Rectal smooth muscle tissue (tissue), 1 donor: ENCODE data around the gene TTC23.
A peak's percentile ranks its signal among the peaks of the same experiment; 100 is the strongest.
"Not testable (repeated sequence)": the region's sequence is repeated elsewhere in the genome, so short reads cannot be mapped to it uniquely, and the experiment has no call there.

Experiments used
- H3K27ac ChIP-seq: one replicate; pipeline ENCODE4 v1.7.0; 2013; ENCODE audit warnings: low read depth, low read length, inconsistent platforms
- H3K27me3 ChIP-seq: one replicate; pipeline ENCODE4 v1.7.0; 2013; ENCODE audit warnings: low read length; ENCODE audit not compliant: control insufficient read depth, insufficient read depth
- H3K36me3 ChIP-seq: one replicate; pipeline ENCODE4 v1.7.0; 2013; ENCODE audit warnings: low read length; ENCODE audit not compliant: control insufficient read depth, insufficient read depth
- H3K4me1 ChIP-seq: one replicate; pipeline ENCODE4 v1.7.0; 2013; ENCODE audit warnings: low read length; ENCODE audit not compliant: control insufficient read depth, insufficient read depth
- H3K4me3 ChIP-seq: one replicate; pipeline ENCODE4 v1.7.0; 2013; ENCODE audit warnings: low read length
- H3K9ac ChIP-seq: one replicate; pipeline ENCODE4 v1.7.0; 2013; ENCODE audit warnings: low read length

Gene TTC23

DNA sequence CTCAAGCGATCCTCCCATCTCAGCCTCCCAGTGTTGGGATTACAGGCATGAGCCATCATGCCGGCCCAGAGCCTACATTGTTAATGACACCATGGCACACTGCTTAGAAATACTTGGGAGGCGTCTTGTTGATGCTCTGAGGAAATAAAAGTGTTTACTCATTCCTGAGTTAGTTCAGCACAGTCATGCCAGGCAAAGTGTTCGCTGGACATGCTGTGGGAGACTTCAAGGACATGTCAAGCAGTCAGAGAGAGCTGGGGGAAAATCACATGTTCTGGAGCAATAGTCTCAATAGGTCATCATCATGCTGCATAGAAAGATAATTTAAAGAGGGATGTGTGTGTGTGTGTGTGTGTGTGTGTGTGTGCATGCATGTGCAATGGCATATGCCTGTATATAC lies 37.5 kb downstream of the TTC23 start:
- Histone ChIP-seq H3K27ac (peak overlapping the region; percentile 90), H3K4me1 (peaks cover 24% of the 10 kb centered on the region), H3K4me3 (no peak overlapping the region)

DNA sequence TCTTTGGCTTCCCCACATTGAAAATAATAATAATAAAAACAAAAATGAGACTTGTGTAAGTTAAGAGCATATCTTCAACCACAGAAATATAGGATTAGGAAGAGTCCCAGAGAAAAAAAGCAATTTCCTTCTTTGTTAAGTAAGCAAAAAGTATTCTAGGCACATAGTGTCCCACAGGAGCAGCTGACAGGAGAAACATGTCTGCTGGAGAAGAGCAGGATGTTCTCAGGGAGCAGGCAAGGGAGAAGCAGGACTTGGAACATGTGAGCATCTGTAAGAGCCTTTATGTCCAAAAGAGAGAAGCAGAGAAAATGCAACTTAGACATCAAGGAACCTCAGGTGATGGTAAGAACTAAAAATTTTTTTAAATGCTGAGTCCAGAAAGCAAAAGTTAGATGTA lies 39.0 kb downstream of the TTC23 start:
- H3K4me1 ChIP-seq = peaks cover 24% of the 10 kb centered on the region
- peak overlapping the region; percentile 90 for H3K27ac ChIP-seq
- no peak overlapping the region for H3K9ac ChIP-seq
- H3K27me3 ChIP-seq = no peaks in the 10 kb centered on the region
- H3K36me3 ChIP-seq = no peaks in the 10 kb centered on the region
- H3K4me3 ChIP-seq = no peak overlapping the region

More for the DNA sequence above, 37.5 kb downstream of the TTC23 start:
- Histone ChIP-seq H3K9ac (no peak overlapping the region), H3K27me3 (no peaks in the 10 kb centered on the region), H3K36me3 (peaks cover 2% of the 10 kb centered on the region)

DNA sequence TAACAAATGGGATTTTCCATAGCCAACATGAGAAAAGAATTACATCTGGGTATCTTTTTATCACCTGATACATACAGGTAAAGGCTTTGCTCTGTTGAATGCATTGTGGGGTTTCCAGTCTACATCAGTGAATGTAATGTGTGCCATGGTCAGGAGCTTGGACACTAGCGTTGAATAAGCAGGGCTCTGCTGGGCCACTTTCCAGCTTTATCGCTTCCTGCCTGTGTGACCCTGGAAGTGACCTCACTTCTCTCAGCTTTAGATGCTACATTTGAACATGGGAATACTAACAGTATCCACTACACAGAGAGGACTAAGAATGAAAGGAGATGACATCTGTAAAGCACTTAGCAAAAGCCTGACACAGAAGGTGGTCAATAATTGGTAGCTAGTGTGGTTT lies 40.1 kb downstream of the TTC23 start:
- H3K4me3 ChIP-seq = no peak overlapping the region
- no peak overlapping the region for H3K9ac ChIP-seq
- no peaks in the 10 kb centered on the region for H3K36me3 ChIP-seq
- H3K27ac ChIP-seq = no peak overlapping the region
- H3K4me1 ChIP-seq = peaks cover 24% of the 10 kb centered on the region
- H3K27me3 ChIP-seq = no peaks in the 10 kb centered on the region

DNA sequence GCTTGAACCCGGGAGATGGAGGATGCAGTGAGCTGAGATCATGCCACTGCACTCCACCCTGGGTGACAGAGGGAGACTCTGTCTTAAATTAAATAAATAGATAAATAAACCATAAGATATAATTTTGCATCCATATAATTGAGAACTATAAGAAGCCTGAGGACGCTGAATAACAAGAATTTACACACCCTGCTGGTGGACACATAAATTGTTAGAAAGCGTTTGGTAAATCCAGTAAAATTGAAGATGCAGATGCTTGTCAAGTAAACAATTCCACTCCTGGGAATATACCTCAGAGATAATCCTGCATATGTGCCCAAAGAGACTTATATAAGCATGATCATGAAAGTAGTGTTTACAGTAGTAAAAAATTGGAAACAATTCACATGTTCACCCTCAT lies 41.7 kb downstream of the TTC23 start:
- no peaks in the 10 kb centered on the region for H3K27me3 ChIP-seq
- H3K4me3 ChIP-seq = no peak overlapping the region
- no peaks in the 10 kb centered on the region for H3K36me3 ChIP-seq
- no peak overlapping the region for H3K27ac ChIP-seq
- H3K4me1 ChIP-seq = peaks cover 16% of the 10 kb centered on the region
- no peak overlapping the region for H3K9ac ChIP-seq

DNA sequence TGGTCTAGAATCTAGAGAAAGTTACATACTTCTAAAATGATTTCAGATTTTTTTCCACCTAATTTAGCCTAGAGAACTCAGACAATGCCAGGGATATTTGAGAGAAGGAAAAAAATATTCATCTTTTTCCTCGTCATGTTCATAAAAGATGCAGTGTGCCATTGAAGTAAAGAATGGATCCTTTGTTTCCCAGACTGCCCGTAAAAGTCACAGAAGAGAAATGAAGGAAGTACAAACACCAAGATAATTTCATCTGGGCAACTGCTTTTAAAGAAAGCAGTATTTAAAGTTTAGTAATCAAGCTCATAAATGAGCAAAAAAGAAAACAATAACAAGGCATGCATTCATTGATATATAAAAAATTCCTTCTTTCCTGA lies 47.2 kb downstream of the TTC23 start:
- Histone ChIP-seq H3K4me3 (no peak overlapping the region), H3K27me3 (no peaks in the 10 kb centered on the region), H3K4me1 (no peaks in the 10 kb centered on the region), H3K36me3 (no peaks in the 10 kb centered on the region), H3K27ac (no peak overlapping the region), H3K9ac (no peak overlapping the region)

DNA sequence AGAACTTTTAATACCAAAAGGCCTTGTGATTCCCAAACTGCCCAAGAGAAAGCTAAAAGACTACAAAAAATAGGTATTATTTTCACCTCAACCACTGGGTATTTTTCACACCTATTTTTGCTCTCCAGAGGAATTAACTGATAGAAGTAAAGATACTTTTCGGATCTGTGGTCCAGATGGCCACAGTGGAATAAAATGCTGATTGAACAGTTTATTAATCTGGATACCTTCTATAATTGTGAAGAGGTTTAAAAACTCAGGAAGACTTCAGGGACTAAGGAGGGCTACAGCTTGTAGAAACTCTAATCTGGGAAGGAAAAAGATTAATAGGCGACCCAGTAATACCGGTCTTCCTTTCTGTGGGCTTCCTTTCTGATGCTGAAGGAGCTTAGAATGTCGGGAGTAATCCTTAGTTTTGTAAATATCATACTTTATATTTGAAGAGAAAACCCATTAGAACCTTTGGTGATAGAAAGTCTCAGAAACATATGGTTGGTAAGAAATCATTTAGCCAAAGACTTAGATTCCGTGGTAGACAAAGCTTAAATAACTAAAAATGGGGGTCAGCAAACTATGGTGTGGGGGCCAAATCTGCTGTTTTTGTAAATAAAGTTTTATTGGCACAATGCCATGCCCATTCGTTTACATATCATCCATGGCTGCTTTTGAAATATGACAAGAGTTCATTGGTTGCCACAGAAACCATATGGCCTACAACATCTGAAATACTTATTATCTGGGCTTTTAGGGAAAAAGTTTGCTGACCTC lies 47.8 kb downstream of the TTC23 start:
- Histone ChIP-seq H3K4me1 (no peaks in the 10 kb centered on the region), H3K4me3 (no peak overlapping the region), H3K27ac (no peak overlapping the region), H3K36me3 (no peaks in the 10 kb centered on the region), H3K9ac (no peak overlapping the region), H3K27me3 (no peaks in the 10 kb centered on the region)

DNA sequence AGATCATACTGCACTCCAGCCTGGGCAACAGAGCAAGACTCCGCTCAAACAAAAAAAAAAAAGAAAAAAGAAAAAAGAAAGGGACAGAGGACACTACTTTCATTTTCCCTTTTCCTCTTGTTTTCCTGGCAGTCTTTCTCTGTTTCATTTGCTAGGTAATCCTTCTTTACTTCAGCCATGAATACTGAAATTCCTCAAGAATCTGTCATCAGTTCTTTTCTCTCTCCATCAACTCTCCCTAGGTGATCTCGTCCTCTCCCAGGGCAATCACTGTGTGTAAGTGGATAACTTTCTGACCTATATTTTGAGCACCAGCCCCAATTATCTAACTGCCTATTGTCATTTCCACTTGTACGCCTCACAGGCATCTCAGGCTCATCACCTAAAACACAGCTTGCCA lies 51.5 kb downstream of the TTC23 start:
- no peaks in the 10 kb centered on the region for H3K4me1 ChIP-seq
- no peak overlapping the region for H3K9ac ChIP-seq
- peaks cover 2% of the 10 kb centered on the region for H3K36me3 ChIP-seq
- no peak overlapping the region for H3K27ac ChIP-seq
- H3K4me3 ChIP-seq = no peak overlapping the region
- H3K27me3 ChIP-seq = no peaks in the 10 kb centered on the region

DNA sequence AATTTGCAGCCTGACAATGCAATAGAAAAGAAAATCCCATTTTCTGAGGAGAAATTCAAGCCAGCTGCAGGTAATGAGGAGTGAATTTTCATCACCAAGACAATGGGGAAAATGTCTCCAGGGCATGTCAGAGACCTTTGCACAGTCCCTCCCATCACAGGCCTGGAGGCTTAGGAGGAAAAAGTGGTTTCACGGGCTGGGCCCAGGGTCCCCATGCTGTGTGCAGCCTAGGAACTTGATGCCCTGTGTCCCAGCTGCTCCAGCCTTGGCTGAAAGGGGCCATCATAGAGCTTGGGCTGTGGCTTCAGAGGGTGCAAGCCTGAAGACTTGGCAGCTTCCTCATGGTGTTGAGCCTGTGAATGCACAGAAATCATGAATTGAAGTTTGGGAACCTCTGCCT lies 57.2 kb downstream of the TTC23 start:
- H3K27me3 ChIP-seq, H3K9ac ChIP-seq, H3K4me1 ChIP-seq, H3K27ac ChIP-seq, H3K36me3 ChIP-seq, H3K4me3 ChIP-seq: not testable (repeated sequence)

DNA sequence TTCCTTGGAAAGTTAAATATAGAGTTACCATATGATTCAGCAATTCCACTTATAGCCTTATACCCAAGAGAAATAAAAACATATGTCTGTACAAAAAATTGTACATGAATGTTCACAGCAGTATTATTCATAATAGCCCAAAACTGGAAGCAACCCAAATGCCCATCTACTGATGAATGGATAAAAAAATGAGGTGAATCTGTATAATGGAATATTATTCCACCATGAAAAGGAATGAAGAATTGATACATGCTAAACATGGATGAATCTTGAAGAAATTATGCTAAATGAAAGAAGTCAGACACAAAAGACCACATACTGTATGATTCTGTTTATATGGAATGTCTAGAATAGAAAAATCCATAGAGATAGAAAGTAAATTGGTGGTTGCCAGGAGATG lies 61.4 kb downstream of the TTC23 start:
- no peak overlapping the region for H3K4me3 ChIP-seq
- no peaks in the 10 kb centered on the region for H3K27me3 ChIP-seq
- no peak overlapping the region for H3K9ac ChIP-seq
- peaks cover 2% of the 10 kb centered on the region for H3K36me3 ChIP-seq
- no peaks in the 10 kb centered on the region for H3K4me1 ChIP-seq
- no peak overlapping the region for H3K27ac ChIP-seq

DNA sequence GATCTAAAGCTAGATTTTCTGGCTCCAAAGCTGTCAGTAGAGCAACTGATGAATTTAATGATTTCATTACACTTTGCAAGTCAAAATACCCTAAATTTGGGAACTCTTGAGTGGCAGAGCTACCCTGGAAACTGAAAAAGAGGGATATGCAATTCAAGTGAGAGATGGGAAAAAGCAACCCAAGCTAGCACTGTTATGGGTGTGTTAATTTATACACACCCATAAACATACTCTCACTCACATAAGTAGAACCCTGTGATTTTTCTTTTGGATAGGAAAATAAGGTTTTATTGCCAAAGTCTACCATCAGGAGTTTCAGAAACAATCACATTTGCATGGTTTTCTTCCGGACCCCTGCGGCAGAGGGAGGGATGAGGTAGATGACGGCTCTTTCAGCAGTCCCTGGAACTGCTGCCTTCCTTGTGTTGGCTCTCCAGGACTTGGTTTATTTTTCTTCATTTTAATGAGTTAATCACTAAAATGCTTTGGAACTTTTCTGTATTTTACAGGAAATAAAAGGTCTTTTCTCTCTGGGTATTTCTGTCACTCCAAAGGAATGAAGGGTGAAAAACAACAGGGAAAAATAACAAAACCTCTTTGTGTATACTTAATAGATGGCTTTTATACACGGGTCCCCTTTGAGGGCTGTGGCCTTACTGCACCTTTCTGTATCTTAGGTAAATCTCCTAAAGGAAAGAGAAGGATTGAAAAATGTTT lies 63.8 kb downstream of the TTC23 start:
- Histone ChIP-seq H3K27me3 (no peaks in the 10 kb centered on the region), H3K36me3 (no peaks in the 10 kb centered on the region), H3K27ac (no peak overlapping the region), H3K9ac (no peak overlapping the region), H3K4me3 (no peak overlapping the region), H3K4me1 (peaks cover 16% of the 10 kb centered on the region)

DNA sequence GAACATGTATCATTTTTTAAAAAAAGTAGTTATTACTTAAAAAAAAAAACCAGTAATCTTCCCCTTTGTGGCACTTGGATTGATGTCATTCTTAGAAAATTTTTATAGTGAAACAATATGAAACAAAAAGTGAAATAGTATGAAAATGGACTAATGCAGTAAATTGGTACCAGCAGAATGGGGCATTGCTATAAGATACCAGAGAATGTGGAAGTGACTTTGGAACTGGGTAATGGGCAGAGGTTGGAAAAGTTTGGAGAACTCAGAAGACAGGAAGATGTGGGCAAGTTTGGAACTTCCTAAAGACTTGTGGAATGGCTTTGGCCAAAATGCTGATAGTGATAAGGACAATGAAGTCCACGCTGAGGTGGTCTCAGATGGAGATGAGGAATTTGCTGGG lies 66.6 kb downstream of the TTC23 start:
- Histone ChIP-seq H3K9ac (no peak overlapping the region), H3K27me3 (no peaks in the 10 kb centered on the region), H3K36me3 (no peaks in the 10 kb centered on the region), H3K27ac (no peak overlapping the region), H3K4me1 (peaks cover 19% of the 10 kb centered on the region), H3K4me3 (no peak overlapping the region)

DNA sequence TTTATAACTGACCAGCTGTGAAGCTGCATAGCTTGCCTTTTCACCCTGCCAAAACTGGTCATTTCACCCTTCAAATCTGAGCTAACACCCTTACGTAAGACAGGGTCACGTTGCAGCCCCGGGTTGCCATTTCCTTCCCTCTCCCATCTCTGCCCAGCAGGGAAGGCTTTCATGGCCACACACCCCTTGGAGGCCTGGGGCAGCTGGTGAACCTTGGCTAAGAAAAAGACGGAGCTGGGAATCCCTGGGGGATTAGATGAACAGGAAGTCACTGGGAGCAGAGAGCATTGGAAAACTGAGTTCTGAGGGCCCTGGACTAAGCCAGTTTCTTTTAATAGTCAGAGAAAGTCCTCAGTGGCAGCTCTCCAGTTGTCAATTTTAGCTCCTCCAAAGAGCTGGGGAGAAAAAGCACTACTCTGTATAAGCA lies 67.8 kb downstream of the TTC23 start:
- peaks cover 28% of the 10 kb centered on the region for H3K4me1 ChIP-seq
- H3K36me3 ChIP-seq = no peaks in the 10 kb centered on the region
- no peak overlapping the region for H3K4me3 ChIP-seq
- H3K27me3 ChIP-seq = no peaks in the 10 kb centered on the region
- H3K27ac ChIP-seq = peak overlapping the region; percentile 64
- H3K9ac ChIP-seq = no peak overlapping the region

DNA sequence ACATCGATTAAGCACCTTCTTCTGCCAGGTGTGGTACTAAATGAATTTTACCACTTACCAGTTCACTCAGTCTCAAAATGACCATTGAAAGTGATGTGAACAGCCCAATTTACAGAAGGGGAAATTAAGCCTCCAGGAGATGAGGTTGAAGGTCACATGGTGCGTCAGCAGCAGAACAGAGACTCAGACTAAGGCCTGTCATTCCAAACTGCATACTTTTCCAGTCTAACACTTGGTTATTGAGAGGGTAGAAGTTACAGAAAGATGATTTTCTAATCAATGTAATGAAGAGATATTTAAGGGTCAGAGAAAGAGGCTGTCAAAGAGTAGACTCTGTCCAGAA lies 68.4 kb downstream of the TTC23 start:
- Histone ChIP-seq H3K27me3 (no peaks in the 10 kb centered on the region), H3K4me3 (no peak overlapping the region), H3K36me3 (no peaks in the 10 kb centered on the region), H3K27ac (peak overlapping the region; percentile 64), H3K9ac (no peak overlapping the region), H3K4me1 (peaks cover 33% of the 10 kb centered on the region)
